ENCODE results near the gene ATP5ME. TPM values are rescaled to one million over a fixed set of nuclear protein-coding genes. Genes with fewer than 3 reads are reported as not detected.

ATP5ME gene
- total RNA-seq, 2 donors from 2014 or later: 187 to 224 TPM

- H3K4me1 Mint-ChIP-seq (ENCODE audit: low read depth in 2 of 2): no peaks in the 10 kb centered on the region
- H3K27me3 Mint-ChIP-seq: peaks cover 0 to 3% of the 10 kb centered on the region in 2 donors
- no peak overlapping the region for H3K4me3 Mint-ChIP-seq
- no peak overlapping the region for H3K27ac Mint-ChIP-seq
- ATAC-seq (no peak), DNase-seq (ENCODE audit: low spot score) (no peak)
- H3K36me3 Mint-ChIP-seq: no peaks in the 10 kb centered on the region
- H3K9me3 Mint-ChIP-seq: peaks cover 3% of the 10 kb centered on the region
These were observed 45.0 kb downstream of the ATP5ME start for GRCh38 chr4:628821-629635.

- no peak overlapping the region for H3K27ac Mint-ChIP-seq
- peaks cover 3% of the 10 kb centered on the region for H3K9me3 Mint-ChIP-seq
- no peaks in the 10 kb centered on the region for H3K36me3 Mint-ChIP-seq
- H3K4me1 Mint-ChIP-seq (ENCODE audit: low read depth in 2 of 2): no peaks in the 10 kb centered on the region
- H3K4me3 Mint-ChIP-seq: no peak overlapping the region
- ATAC-seq (no peak), DNase-seq (ENCODE audit: low spot score) (no peak)
- peaks cover 0 to 3% of the 10 kb centered on the region in 2 donors for H3K27me3 Mint-ChIP-seq
These were observed 45.8 kb downstream of the ATP5ME start for GRCh38 chr4:628311-628741.

DNA sequence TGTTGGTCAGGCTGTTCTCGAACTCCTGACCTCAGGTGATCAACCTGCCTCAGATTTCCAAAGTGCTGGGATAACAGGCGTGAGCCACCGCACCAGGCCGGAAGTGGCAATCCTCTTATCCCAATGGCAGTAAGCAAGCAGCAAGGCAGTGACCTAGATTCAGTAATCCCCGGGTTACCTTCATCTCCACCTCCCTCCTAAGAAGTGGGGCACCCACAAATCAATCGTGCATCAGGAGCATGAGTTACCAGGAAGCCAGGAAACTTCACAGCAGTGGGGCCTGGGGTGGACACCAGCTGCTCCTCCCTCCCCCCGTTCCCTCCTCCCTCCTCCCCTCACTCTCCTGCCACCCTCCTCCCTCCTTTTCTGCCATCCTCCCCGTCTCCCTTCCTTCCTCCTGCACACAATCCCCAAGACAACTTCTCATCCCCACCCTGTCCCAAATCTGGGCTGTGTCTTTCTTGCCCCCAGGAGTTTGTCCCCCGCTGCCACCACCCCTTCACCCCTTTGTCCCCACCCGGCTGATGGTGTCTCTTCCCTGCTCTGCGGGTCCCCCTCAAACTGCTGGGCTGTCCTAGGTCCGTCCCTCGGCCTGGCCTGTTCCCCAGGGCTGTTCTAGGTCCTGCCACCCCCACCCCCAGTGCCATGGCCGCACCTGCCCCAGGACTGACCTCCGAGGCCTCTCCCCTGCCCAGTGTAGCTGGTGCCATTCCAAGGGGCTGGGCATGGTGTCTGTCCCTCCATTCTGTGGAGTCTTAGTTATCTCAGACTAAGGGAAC, 46.5 kb downstream of the ATP5ME start:
- ATAC-seq (no peak), DNase-seq (ENCODE audit: low spot score) (no peak)
- Mint-ChIP-seq H3K9me3 (peaks cover 3% of the 10 kb centered on the region), H3K27ac (no peak overlapping the region), H3K27me3 (peaks cover 0 to 3% of the 10 kb centered on the region in 2 donors), H3K4me1 (ENCODE audit: low read depth in 2 of 2) (no peaks in the 10 kb centered on the region), H3K4me3 (no peak overlapping the region), H3K36me3 (no peaks in the 10 kb centered on the region)

GRCh38 chr4:626201-627091, 47.6 kb downstream of the ATP5ME start:
- DNase-seq (ENCODE audit: low spot score): no peak
- Mint-ChIP-seq H3K4me3 (no peak overlapping the region), H3K36me3 (no peaks in the 10 kb centered on the region), H3K4me1 (ENCODE audit: low read depth in 2 of 2) (no peaks in the 10 kb centered on the region), H3K27me3 (peaks cover 0 to 3% of the 10 kb centered on the region in 2 donors), H3K9me3 (peaks cover 2% of the 10 kb centered on the region), H3K27ac (no peak overlapping the region)
- ATAC-seq: no peak

DNA sequence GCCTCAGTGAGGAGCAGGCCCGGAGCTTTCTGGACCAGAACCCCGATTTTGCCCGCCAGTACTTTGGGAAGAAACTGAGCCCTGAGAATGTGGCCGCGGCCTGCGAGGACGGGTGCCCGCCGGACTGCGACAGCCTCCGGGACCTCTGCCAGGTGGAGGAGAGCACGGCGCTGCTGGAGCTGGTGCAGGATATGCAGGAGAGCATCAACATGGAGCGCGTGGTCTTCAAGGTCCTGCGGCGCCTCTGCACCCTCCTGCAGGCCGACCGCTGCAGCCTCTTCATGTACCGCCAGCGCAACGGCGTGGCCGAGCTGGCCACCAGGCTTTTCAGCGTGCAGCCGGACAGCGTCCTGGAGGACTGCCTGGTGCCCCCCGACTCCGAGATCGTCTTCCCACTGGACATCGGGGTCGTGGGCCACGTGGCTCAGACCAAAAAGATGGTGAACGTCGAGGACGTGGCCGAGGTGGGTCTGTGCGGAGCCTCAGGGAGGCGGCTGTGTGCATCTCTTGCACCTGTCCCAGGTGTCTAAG, 48.4 kb downstream of the ATP5ME start:
- no peak overlapping the region for H3K27ac Mint-ChIP-seq
- peaks cover 0 to 3% of the 10 kb centered on the region in 2 donors for H3K27me3 Mint-ChIP-seq
- no peaks in the 10 kb centered on the region for H3K36me3 Mint-ChIP-seq
- H3K4me1 Mint-ChIP-seq (ENCODE audit: low read depth in 2 of 2): no peaks in the 10 kb centered on the region
- H3K9me3 Mint-ChIP-seq: no peaks in the 10 kb centered on the region
- no peak for ATAC-seq
- no peak overlapping the region for H3K4me3 Mint-ChIP-seq
- DNase-seq (ENCODE audit: low spot score): no peak

DNA sequence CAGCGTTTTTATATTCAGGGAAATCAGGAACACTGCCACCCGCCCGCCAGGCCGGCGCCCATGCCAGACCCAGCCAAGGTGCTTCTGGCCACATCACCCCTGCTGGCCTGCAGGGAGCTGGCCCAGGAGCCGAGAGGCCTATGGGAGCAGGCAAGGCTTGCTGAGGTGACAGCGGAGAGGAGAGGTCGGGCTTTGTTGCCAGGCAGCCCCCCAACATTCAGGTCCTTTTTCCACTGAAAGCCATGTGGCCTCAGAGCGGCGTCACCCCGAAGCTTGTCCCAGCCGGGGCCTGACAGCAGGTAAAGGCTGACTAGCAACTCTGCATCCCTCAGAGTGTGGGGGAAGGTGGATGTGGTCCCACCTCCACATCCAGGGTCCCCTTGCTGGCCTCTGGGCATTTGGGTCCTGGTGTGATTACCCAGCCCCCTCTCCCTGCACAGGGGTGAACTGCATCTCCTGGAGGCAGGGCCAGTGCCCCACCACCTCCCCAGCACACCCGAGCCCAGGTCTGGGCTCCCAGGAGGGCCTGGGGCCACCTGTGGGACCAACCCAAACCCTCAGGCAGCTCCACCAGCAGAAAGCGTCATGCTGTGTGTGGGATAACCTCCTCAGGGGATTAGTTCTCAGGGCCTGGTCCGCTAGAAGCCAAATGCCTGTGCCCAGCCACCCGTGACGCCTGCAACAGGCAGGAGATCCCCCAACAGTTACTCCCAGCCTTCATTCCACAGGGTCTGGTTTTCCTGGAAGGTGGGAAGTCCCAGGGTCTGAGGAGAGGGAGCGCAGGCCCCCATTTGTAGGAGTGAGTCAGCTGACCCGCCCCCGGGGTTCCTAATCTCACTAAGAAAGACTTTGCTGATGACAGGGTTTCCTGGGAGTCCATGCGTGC, 49.1 kb downstream of the ATP5ME start, which contains the start of gene PDE6B:
Gene PDE6B, plus strand, starts transcription at position 869 of the 886 bp plus-strand sequence. CDS start 54 bp downstream, outside the sequence.
- ATAC-seq (no peak), DNase-seq (ENCODE audit: low spot score) (no peak)
- Mint-ChIP-seq H3K4me1 (ENCODE audit: low read depth in 2 of 2) (no peaks in the 10 kb centered on the region), H3K27ac (no peak within 1 kb of the TSS), H3K36me3 (no peaks in the 10 kb centered on the region), H3K27me3 (peaks cover 0 to 3% of the 10 kb centered on the region in 2 donors), H3K9me3 (no peaks in the 10 kb centered on the region), H3K4me3 (no peak within 1 kb of the TSS)

GRCh38 chr4:623914-624566, 50.0 kb downstream of the ATP5ME start:
- H3K27me3 Mint-ChIP-seq: peaks cover 0 to 3% of the 10 kb centered on the region in 2 donors
- no peaks in the 10 kb centered on the region for H3K9me3 Mint-ChIP-seq
- no peaks in the 10 kb centered on the region for H3K36me3 Mint-ChIP-seq
- H3K4me1 Mint-ChIP-seq (ENCODE audit: low read depth in 2 of 2): no peaks in the 10 kb centered on the region
- no peak overlapping the region for H3K27ac Mint-ChIP-seq
- H3K4me3 Mint-ChIP-seq: no peak overlapping the region
- ATAC-seq (no peak), DNase-seq (ENCODE audit: low spot score) (no peak)

DNA sequence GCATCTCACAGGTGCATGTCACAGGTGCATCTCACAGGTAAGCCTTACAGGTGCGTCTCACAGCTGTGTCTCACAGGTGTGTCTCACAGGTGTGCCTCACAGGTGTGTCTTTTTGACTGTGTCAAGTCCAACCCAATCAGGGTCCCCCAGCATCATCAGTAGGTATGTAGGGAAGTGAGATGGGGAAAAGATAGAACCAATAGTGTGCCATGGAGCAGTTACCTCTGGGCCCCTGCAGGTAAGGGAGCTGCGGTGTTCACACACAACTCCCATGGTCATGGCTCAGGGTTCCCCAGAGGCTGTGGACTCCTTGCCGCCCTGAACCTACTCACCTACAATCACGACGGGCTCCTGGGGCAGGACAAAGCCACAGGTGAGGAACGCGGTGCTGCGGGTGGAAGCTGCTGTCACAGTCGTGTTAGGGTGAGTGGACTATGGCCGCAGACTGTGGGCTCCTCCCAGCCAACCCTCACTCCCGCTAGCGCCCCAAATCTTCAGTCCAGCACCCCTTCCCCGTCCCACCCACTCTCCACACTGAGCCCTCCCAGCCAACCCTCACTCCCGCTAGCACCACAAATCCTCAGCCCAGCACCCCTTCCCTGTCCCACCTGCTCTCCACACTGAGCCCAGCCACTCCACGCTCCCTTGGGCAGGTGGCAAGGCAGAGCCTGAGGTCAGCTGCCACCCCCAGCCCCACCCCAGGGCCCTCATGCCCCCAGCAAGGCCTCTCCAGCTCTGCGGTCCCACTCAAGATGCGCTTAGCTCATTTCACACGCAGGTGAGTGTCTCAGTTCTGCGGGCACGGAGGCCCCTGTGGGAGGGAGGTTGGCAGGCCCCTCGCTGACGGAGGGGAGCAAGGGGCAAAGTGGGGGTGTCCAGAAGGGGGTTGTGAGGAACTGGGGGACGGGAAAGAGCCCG, 50.8 kb downstream of the ATP5ME start:
- no peaks in the 10 kb centered on the region for H3K36me3 Mint-ChIP-seq
- H3K27ac Mint-ChIP-seq: no peak overlapping the region
- H3K27me3 Mint-ChIP-seq: peaks cover 0 to 3% of the 10 kb centered on the region in 2 donors
- no peak for ATAC-seq
- no peak overlapping the region for H3K4me3 Mint-ChIP-seq
- DNase-seq (ENCODE audit: low spot score): no peak
- no peaks in the 10 kb centered on the region for H3K9me3 Mint-ChIP-seq
- H3K4me1 Mint-ChIP-seq (ENCODE audit: low read depth in 2 of 2): no peaks in the 10 kb centered on the region

Other genes with a start within 250 kb of the ATP5ME start
- 10 to 100 TPM; 30.7 to 48.6 TPM for gene ZNF721, start 175.1 kb downstream of the ATP5ME start, total RNA-seq
- gene PIGG, start 175.1 kb downstream of the ATP5ME start, total RNA-seq: 10 to 100 TPM; 56.4 to 74.8 TPM
- gene TMEM271, start 98.0 kb downstream of the ATP5ME start, total RNA-seq: not detected
- gene PDE6B, start 48.7 kb downstream of the ATP5ME start, total RNA-seq: 10 to 100 TPM; 14.1 to 14.8 TPM
- gene MYL5, start 266 bp upstream of the ATP5ME start, total RNA-seq: 10 to 100 TPM; 13.5 to 24.6 TPM
- 10 to 100 TPM; 10.5 to 15.9 TPM for gene SLC49A3, start 14.9 kb upstream of the ATP5ME start, total RNA-seq
- 10 to 100 TPM; 50.6 to 54.3 TPM for gene PCGF3, start 31.6 kb upstream of the ATP5ME start, total RNA-seq
- not detected for gene CPLX1, start 151.9 kb upstream of the ATP5ME start, total RNA-seq

Data from natural killer cell treated with Interleukin-12 subunit alpha and Interleukin-12 subunit beta and Interleukin-15 and Interleukin-18, amount 100 ng/mL, for 72 hours (primary cell).